Mucosa of descending colon (tissue), 3 donors: Measurements from ENCODE around the gene FANCI. TPM values are rescaled to one million over a fixed set of nuclear protein-coding genes. Genes with fewer than 3 reads are reported as not detected.
A peak's percentile ranks its signal among the peaks of the same experiment; 100 is the strongest.

Experiments used
- ATAC-seq: fragments of 200-7000 bp; cut with Tn5 transposase; one replicate; pipeline ENCODE4 v1.9.1; 2020; ENCODE audit warnings: mild to moderate bottlenecking, moderate library complexity
- DNase-seq, 3 donors: peaks; one replicate each; pipeline ENCODE4 v3.0.0-alpha.2; 2020
- H3K36me3 ChIP-seq: fragments of 200-600 bp; one replicate; pipeline ENCODE4 v1.8.0; 2021; ENCODE audit warnings: low read depth, mild to moderate bottlenecking
- H3K4me1 ChIP-seq: fragments of 200-600 bp; one replicate; pipeline ENCODE4 v1.8.0; 2021; ENCODE audit warnings: low read depth, mild to moderate bottlenecking
- H3K4me3 ChIP-seq: fragments of 200-600 bp; one replicate; pipeline ENCODE4 v1.8.0; 2021; ENCODE audit warnings: mild to moderate bottlenecking
- H3K9me3 ChIP-seq: fragments of 200-600 bp; one replicate; pipeline ENCODE4 v1.8.0; 2021; ENCODE audit warnings: mild to moderate bottlenecking
- CTCF ChIP-seq: fragments of 200-600 bp; IDR thresholded peaks from one replicate; pipeline ENCODE4 v1.8.0; 2022; ENCODE audit warnings: antibody characterized with exemption, mild to moderate bottlenecking
- intact Hi-C, 2 donors: fragments of 100-400 bp; cut with DNase I in 1 of 2; cut with micrococcal nuclease in 1 of 2; formaldehyde crosslinking; loops; one replicate each; pipeline versions ENCODE4 v1.11.0 to v1.11.1; 2022; cut with DNase I, micrococcal nuclease
- total RNA-seq, 3 donors: library from RNA; stranded (reverse); fragmentation: NEBNext Ultra II Directional in 2 of 3; extraction: Animal tissue kit (Norgen Biotek cat#: 25700) in 2 of 3; gene quantifications; one replicate each; pipeline versions ENCODE4 v1.2.1 to v1.2.4, GENCODE V29; 2021 to 2023
- donor health status: DM: no; HTN: no; CAD: no; lungs with moderate emphysema.
- donor health status: DM: no; HTN: no; CAD: no.
- donor health status: DM: no; HTN: yes; CAD: no.

Gene FANCI
- total RNA-seq, 3 donors from 2014 or later: 12.9 to 27.1 (median 14.0) TPM

GRCh38 chr15:89320200-89320599 is 76.4 kb downstream of the FANCI start:
- H3K4me1 ChIP-seq: no peaks in the 10 kb centered on the region
- ATAC-seq (no peak), DNase-seq (no peak)
- intact Hi-C loops: no loop called here
- H3K36me3 ChIP-seq: peaks cover 37% of the 10 kb centered on the region
- no peaks in the 10 kb centered on the region for H3K9me3 ChIP-seq
- H3K4me3 ChIP-seq: no peak overlapping the region
- no peak for TF ChIP-seq CTCF

GRCh38 chr15:89321521-89322410 is 78.0 kb downstream of the FANCI start:
- Histone ChIP-seq H3K36me3 (peaks cover 43% of the 10 kb centered on the region), H3K4me3 (no peak overlapping the region), H3K9me3 (no peaks in the 10 kb centered on the region), H3K4me1 (no peaks in the 10 kb centered on the region)
- intact Hi-C loops: no loop called here
- peak; percentile 56 for ATAC-seq
- no peak for DNase-seq
- no peak for TF ChIP-seq CTCF

GRCh38 chr15:89322822-89323221 is 79.0 kb downstream of the FANCI start:
- no peak overlapping the region for H3K4me3 ChIP-seq
- no peak for TF ChIP-seq CTCF
- peaks cover under 1% of the 10 kb centered on the region for H3K4me1 ChIP-seq
- intact Hi-C loops: no loop called here
- H3K36me3 ChIP-seq: peaks cover 42% of the 10 kb centered on the region
- no peak for ATAC-seq
- DNase-seq: no peak
- no peaks in the 10 kb centered on the region for H3K9me3 ChIP-seq

GRCh38 chr15:89323825-89324224 is 80.0 kb downstream of the FANCI start:
- TF ChIP-seq CTCF: no peak
- Histone ChIP-seq H3K9me3 (no peaks in the 10 kb centered on the region), H3K4me3 (no peak overlapping the region), H3K4me1 (peaks cover 7% of the 10 kb centered on the region), H3K36me3 (peaks cover 44% of the 10 kb centered on the region)
- DNase-seq (no peak), ATAC-seq (no peak)
- intact Hi-C loops: no loop called here

GRCh38 chr15:89325039-89325803 is 81.4 kb downstream of the FANCI start:
- no peak for TF ChIP-seq CTCF
- intact Hi-C loops: no loop called here
- ATAC-seq (no peak), DNase-seq (no peak)
- H3K9me3 ChIP-seq: no peaks in the 10 kb centered on the region
- no peak overlapping the region for H3K4me3 ChIP-seq
- peaks cover 21% of the 10 kb centered on the region for H3K4me1 ChIP-seq
- peaks cover 40% of the 10 kb centered on the region for H3K36me3 ChIP-seq
